Superior temporal gyrus (tissue), 1 donor: ENCODE results near the gene GRIA1.

Experiments used
- DNase-seq: peaks from one replicate; pipeline ENCODE4 v3.0.0-alpha.2; 2016; ENCODE audit errors: extremely low spot score

The GRIA1 gene

GRCh38 chr5:153498516-153498915, 8.0 kb downstream of the GRIA1 start:
- DNase-seq = no peak

GRCh38 chr5:153500178-153500577, 9.7 kb downstream of the GRIA1 start:
- no peak for DNase-seq

GRCh38 chr5:153504726-153505125, 14.3 kb downstream of the GRIA1 start:
- DNase-seq = no peak

GRCh38 chr5:153508700-153509099, 18.2 kb downstream of the GRIA1 start:
- no peak for DNase-seq

GRCh38 chr5:153511622-153512021, 21.2 kb downstream of the GRIA1 start:
- DNase-seq = no peak

GRCh38 chr5:153513156-153513555, 22.7 kb downstream of the GRIA1 start:
- peak; percentile 68 for DNase-seq

- DNase-seq = no peak
Observed at GRCh38 chr5:153515301-153515700, 24.8 kb downstream of the GRIA1 start.

- DNase-seq = no peak
Observed at GRCh38 chr5:153516504-153517240, 26.2 kb downstream of the GRIA1 start.

- no peak for DNase-seq
Observed at GRCh38 chr5:153517241-153517611, 26.8 kb downstream of the GRIA1 start.

- no peak for DNase-seq
Observed at GRCh38 chr5:153520137-153520536, 29.7 kb downstream of the GRIA1 start.

- no peak for DNase-seq
Observed at GRCh38 chr5:153520952-153521351, 30.5 kb downstream of the GRIA1 start.

- no peak for DNase-seq
Observed at GRCh38 chr5:153523211-153523610, 32.7 kb downstream of the GRIA1 start.

GRCh38 chr5:153523831-153524230, 33.4 kb downstream of the GRIA1 start:
- no peak for DNase-seq

- DNase-seq = no peak
Observed at GRCh38 chr5:153525536-153525935, 35.1 kb downstream of the GRIA1 start.

GRCh38 chr5:153530357-153531143, 40.1 kb downstream of the GRIA1 start:
- DNase-seq = no peak

- no peak for DNase-seq
Observed at GRCh38 chr5:153533546-153533945, 43.1 kb downstream of the GRIA1 start.

- DNase-seq = no peak
Observed at GRCh38 chr5:153534102-153534501, 43.6 kb downstream of the GRIA1 start.

- no peak for DNase-seq
Observed at GRCh38 chr5:153537207-153537606, 46.7 kb downstream of the GRIA1 start.

- no peak for DNase-seq
Observed at GRCh38 chr5:153539983-153540382, 49.5 kb downstream of the GRIA1 start.

- DNase-seq = no peak
Observed at GRCh38 chr5:153542536-153542935, 52.1 kb downstream of the GRIA1 start.

GRCh38 chr5:153543288-153543687, 52.8 kb downstream of the GRIA1 start:
- DNase-seq = no peak

- DNase-seq = no peak
Observed at GRCh38 chr5:153543959-153544470, 53.5 kb downstream of the GRIA1 start.

GRCh38 chr5:153544706-153545105, 54.2 kb downstream of the GRIA1 start:
- DNase-seq = no peak
